Tibial artery (tissue), 4 donors: ENCODE results near the gene ATP2A3.

ENCODE experiments used
- DNase-seq, 2 donors: peaks; one replicate each; pipeline ENCODE4 v3.0.0-alpha.2; 2019
- H3K27ac ChIP-seq, 2 donors: fragments of 200-600 bp; sonication (generic) in 1 of 2; 1 replicate in 1 of 2; 2 replicates in 1 of 2; pipeline ENCODE4 v1.5.1; 2018 to 2019; ENCODE audit warnings: mild to moderate bottlenecking in 1 of 2
- H3K27me3 ChIP-seq, 2 donors: fragments of 200-600 bp; sonication (generic) in 1 of 2; one replicate each; pipeline versions ENCODE4 v1.5.1 to v1.6.0; 2016 to 2019
- H3K36me3 ChIP-seq, 3 donors: fragments of 200-600 bp; sonication (generic) in 2 of 3; one replicate each; pipeline ENCODE4 v1.5.1; 2016 to 2019; ENCODE audit warnings: mild to moderate bottlenecking in 2 of 3
- H3K4me1 ChIP-seq, 4 donors: fragments of 200-600 bp; sonication (generic) in 2 of 4; 1 replicate in 3 of 4; 2 replicates in 1 of 4; pipeline ENCODE4 v1.5.1; 2016 to 2019
- H3K4me3 ChIP-seq, 2 donors: fragments of 200-600 bp; sonication (generic) in 1 of 2; 1 replicate in 1 of 2; 2 replicates in 1 of 2; pipeline ENCODE4 v1.5.1; 2018 to 2019; ENCODE audit warnings: mild to moderate bottlenecking in 2 of 2
- H3K9me3 ChIP-seq, 3 donors: fragments of 200-600 bp; sonication (generic) in 1 of 3; one replicate each; pipeline ENCODE4 v1.5.1; 2016 to 2019
- intact Hi-C: fragments of 100-400 bp; cut with DNase I; formaldehyde crosslinking; loops from one replicate; pipeline ENCODE4 v1.15.0; 2023; ENCODE audit warnings: low total_unique reads
- TF ChIP-seq, protein P1 (sequence below), 2 experiments: fragments of 200-600 bp in 1 of 2; fragments of 450-650 bp in 1 of 2; IDR thresholded peaks; one replicate each; pipeline ENCODE4 v1.5.1; 2017 to 2019; ENCODE audit warnings: antibody characterized with exemption in 2 of 2, mild to moderate bottlenecking in 1 of 2, moderate library complexity in 1 of 2

The ATP2A3 gene

DNA sequence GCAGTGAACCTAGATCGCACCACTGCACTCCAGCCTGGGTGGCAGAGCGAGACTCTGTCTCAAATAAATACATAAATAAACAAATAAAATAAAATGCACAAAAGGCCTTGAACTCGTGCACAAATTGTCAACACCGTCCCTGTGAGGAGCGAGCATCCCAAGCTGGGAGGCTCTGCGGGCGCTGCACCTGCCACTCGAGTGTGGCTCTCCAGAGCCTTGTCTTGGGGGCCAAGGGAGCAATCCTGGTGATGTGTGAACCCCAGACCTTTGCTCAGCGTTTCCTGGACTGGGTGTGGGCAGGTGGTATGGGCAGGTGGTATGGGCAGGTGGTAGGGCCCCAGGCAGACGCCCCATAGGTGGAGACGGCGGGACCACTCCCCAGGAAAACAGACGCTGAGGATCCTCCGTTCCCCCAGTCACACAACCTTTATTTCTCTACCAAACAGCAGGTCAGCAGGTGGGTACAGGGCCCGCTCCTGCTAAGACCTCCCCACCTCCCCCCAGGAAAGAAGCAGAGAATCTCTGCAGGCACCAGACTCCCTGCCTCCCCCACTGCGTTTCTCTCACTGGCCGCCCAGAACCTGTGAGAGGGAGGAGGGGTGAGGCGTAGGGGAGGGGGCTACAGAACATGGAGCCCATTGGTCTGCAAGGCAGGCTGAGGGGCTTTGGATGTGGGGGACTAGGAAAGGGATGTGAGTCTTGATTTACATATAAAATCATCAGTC lies 40.6 kb downstream of the ATP2A3 start:
- H3K27me3 ChIP-seq = no peaks in the 10 kb centered on the region
- peaks cover 3 to 79% (median 58%) of the 10 kb centered on the region in 4 donors for H3K4me1 ChIP-seq
- TF ChIP-seq, protein P1, sequence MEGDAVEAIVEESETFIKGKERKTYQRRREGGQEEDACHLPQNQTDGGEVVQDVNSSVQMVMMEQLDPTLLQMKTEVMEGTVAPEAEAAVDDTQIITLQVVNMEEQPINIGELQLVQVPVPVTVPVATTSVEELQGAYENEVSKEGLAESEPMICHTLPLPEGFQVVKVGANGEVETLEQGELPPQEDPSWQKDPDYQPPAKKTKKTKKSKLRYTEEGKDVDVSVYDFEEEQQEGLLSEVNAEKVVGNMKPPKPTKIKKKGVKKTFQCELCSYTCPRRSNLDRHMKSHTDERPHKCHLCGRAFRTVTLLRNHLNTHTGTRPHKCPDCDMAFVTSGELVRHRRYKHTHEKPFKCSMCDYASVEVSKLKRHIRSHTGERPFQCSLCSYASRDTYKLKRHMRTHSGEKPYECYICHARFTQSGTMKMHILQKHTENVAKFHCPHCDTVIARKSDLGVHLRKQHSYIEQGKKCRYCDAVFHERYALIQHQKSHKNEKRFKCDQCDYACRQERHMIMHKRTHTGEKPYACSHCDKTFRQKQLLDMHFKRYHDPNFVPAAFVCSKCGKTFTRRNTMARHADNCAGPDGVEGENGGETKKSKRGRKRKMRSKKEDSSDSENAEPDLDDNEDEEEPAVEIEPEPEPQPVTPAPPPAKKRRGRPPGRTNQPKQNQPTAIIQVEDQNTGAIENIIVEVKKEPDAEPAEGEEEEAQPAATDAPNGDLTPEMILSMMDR (IDR thresholded peaks at IDR 0.05) = no peak
- no peaks in the 10 kb centered on the region for H3K9me3 ChIP-seq
- intact Hi-C loops = no loop called here
- H3K36me3 ChIP-seq = peaks cover 0 to 12% (median 5%) of the 10 kb centered on the region in 3 donors
- peak overlapping the region; percentile 79 to 84 for H3K27ac ChIP-seq
- no peak for DNase-seq
- H3K4me3 ChIP-seq = no peak overlapping the region

DNA sequence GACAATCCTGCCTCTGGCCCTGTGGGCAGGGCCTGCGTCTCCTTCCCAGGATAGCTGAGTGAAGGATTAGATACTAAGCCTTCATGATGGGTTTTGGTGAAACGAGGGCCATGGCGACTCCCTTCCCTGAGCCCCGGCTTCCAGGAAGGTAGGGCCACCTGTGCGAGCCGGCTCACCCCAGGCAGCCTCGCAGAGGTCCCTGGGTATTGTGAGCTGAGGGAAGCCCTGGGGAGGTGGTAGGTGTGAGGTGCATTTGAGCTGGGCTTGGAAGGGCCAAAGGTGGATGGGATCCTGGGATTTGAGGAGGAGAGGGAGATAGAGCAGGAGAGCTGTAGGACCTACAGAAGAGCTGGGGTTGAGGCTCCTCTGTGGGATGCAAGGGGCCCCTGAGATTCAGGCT lies 41.5 kb downstream of the ATP2A3 start:
- Histone ChIP-seq H3K27me3 (no peaks in the 10 kb centered on the region), H3K9me3 (no peaks in the 10 kb centered on the region), H3K36me3 (peaks cover 0 to 12% (median 0%) of the 10 kb centered on the region in 3 donors), H3K4me1 (peaks cover 3 to 77% (median 55%) of the 10 kb centered on the region in 4 donors), H3K4me3 (no peak overlapping the region), H3K27ac (peak overlapping the region; percentile 79 to 84)
- TF ChIP-seq, protein P1 (IDR thresholded peaks at IDR 0.05) = no peak
- intact Hi-C loops = no loop called here
- no peak for DNase-seq

GRCh38 chr17:3921502-3922319 lies 42.5 kb downstream of the ATP2A3 start:
- TF ChIP-seq, protein P1 (IDR thresholded peaks at IDR 0.05) = no peak
- H3K4me3 ChIP-seq = peak overlapping the region; percentile 26 to 50
- H3K9me3 ChIP-seq = no peaks in the 10 kb centered on the region
- peaks cover 8 to 77% (median 57%) of the 10 kb centered on the region in 4 donors for H3K4me1 ChIP-seq
- H3K36me3 ChIP-seq = peaks cover 0 to 12% (median 0%) of the 10 kb centered on the region in 3 donors
- peak overlapping the region; percentile 79 to 84 for H3K27ac ChIP-seq
- no peaks in the 10 kb centered on the region for H3K27me3 ChIP-seq
- intact Hi-C loops = no loop called here
- peak; percentile 62 to 90 for DNase-seq

DNA sequence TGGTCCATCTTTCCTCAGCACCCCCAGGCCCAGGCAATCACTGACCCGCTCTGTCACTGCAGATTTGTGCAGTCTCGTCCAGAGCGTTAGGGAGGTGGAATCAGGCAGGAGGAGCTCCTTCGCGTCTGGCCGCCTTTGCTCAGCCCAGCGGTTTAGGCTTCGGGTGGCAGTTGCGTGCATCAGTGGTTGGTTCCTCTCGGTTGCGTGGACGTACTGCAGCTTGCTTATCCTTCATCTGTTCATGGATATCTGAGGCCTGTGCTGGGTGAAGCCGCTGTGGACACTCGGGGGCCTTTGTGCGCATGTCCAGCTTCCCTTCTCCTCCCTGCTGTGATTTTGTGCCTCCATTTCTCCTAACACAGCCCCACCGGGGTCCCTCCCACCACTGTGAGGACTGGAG lies 43.2 kb downstream of the ATP2A3 start:
- peaks cover 11 to 77% (median 56%) of the 10 kb centered on the region in 4 donors for H3K4me1 ChIP-seq
- no peaks in the 10 kb centered on the region for H3K27me3 ChIP-seq
- H3K4me3 ChIP-seq = peak overlapping the region; percentile 26 to 50
- H3K36me3 ChIP-seq = peaks cover 0 to 12% (median 0%) of the 10 kb centered on the region in 3 donors
- H3K27ac ChIP-seq = peak overlapping the region; percentile 79 to 84
- TF ChIP-seq, protein P1 (IDR thresholded peaks at IDR 0.05) = no peak
- no peak for DNase-seq
- intact Hi-C loops = no loop called here
- H3K9me3 ChIP-seq = no peaks in the 10 kb centered on the region

- peaks cover 0 to under 1% (median 0%) of the 10 kb centered on the region in 3 donors for H3K36me3 ChIP-seq
Observed at GRCh38 chr17:3919123-3919624, 45.1 kb downstream of the ATP2A3 start.

More at GRCh38 chr17:3919123-3919624, 45.1 kb downstream of the ATP2A3 start:
- TF ChIP-seq, protein P1 (IDR thresholded peaks at IDR 0.05) = no peak
- peak; percentile 76 to 96 for DNase-seq
- Histone ChIP-seq H3K4me1 (peaks cover 11 to 76% (median 49%) of the 10 kb centered on the region in 4 donors), H3K4me3 (no peak overlapping the region), H3K27ac (peak overlapping the region; percentile 84 to 91), H3K27me3 (no peaks in the 10 kb centered on the region), H3K9me3 (no peaks in the 10 kb centered on the region)
- intact Hi-C loops = no loop called here
